Raji (cell line): ENCODE measurements around the gene EGF.

ENCODE experiments used
- POLR2A ChIP-seq: IDR thresholded peaks from 2 replicates; pipeline ENCODE4 v1.6.1; 2011; ENCODE audit warnings: low read depth, low read length, control low read depth; ENCODE audit not compliant: insufficient read depth

EGF gene

GRCh38 chr4:109944591-109944990, 31.9 kb downstream of the EGF start:
- no peak for TF ChIP-seq POLR2A

- no peak for TF ChIP-seq POLR2A
Measured at GRCh38 chr4:109945056-109945455, 32.4 kb downstream of the EGF start.

- no peak for TF ChIP-seq POLR2A
Measured at GRCh38 chr4:109946120-109946519, 33.4 kb downstream of the EGF start.

GRCh38 chr4:109947457-109947856, 34.8 kb downstream of the EGF start:
- TF ChIP-seq POLR2A: no peak

- TF ChIP-seq POLR2A: no peak
Measured at GRCh38 chr4:109947918-109948317, 35.2 kb downstream of the EGF start.

- no peak for TF ChIP-seq POLR2A
Measured at GRCh38 chr4:109952612-109953011, 39.9 kb downstream of the EGF start.

- no peak for TF ChIP-seq POLR2A
Measured at GRCh38 chr4:109953556-109953955, 40.9 kb downstream of the EGF start.

GRCh38 chr4:109955146-109955545, 42.5 kb downstream of the EGF start:
- TF ChIP-seq POLR2A: no peak

GRCh38 chr4:109957227-109957626, 44.5 kb downstream of the EGF start:
- TF ChIP-seq POLR2A: no peak

- no peak for TF ChIP-seq POLR2A
Measured at GRCh38 chr4:109959195-109959594, 46.5 kb downstream of the EGF start.

GRCh38 chr4:109962401-109962800, 49.7 kb downstream of the EGF start:
- TF ChIP-seq POLR2A: no peak

GRCh38 chr4:109966891-109967481, 54.3 kb downstream of the EGF start:
- no peak for TF ChIP-seq POLR2A

- no peak for TF ChIP-seq POLR2A
Measured at GRCh38 chr4:109967798-109968520, 55.3 kb downstream of the EGF start.

- no peak for TF ChIP-seq POLR2A
Measured at GRCh38 chr4:109969087-109969486, 56.4 kb downstream of the EGF start.

GRCh38 chr4:109969919-109970318, 57.2 kb downstream of the EGF start:
- TF ChIP-seq POLR2A: no peak

GRCh38 chr4:109972786-109973528, 60.3 kb downstream of the EGF start:
- TF ChIP-seq POLR2A: no peak
